WI38 (cell line): ENCODE results near the gene MACF1.
A peak's percentile ranks its signal among the peaks of the same experiment; 100 is the strongest.
"Not testable (repeated sequence)": the region's sequence is repeated elsewhere in the genome, so short reads cannot be mapped to it uniquely, and the experiment has no call there.

Source experiments
- H3K4me3 ChIP-seq: 2 replicates; pipeline ENCODE4 v1.5.1; 2011; ENCODE audit warnings: low read depth, mild to moderate bottlenecking, control low read depth, low read length
- CTCF ChIP-seq: IDR thresholded peaks from 2 replicates; pipeline ENCODE4 v1.5.1; 2012; ENCODE audit warnings: low read depth, mild to moderate bottlenecking, control low read depth, low read length

MACF1 gene

GRCh38 chr1:39505289-39505688 is 300.8 kb downstream of the MACF1 start:
- no peak for TF ChIP-seq CTCF

GRCh38 chr1:39507230-39507928 is 302.9 kb downstream of the MACF1 start:
- TF ChIP-seq CTCF = peak; percentile 27; the same call in 1 of the 2 replicates
- H3K4me3 ChIP-seq = no peak overlapping the region

More at GRCh38 chr1:39505289-39505688, 300.8 kb downstream of the MACF1 start:
- no peak overlapping the region for H3K4me3 ChIP-seq

GRCh38 chr1:39508266-39508665 is 303.8 kb downstream of the MACF1 start:
- TF ChIP-seq CTCF = no peak
- no peak overlapping the region for H3K4me3 ChIP-seq

- no peak for TF ChIP-seq CTCF
- H3K4me3 ChIP-seq = no peak overlapping the region
Observed at GRCh38 chr1:39508857-39509305, 304.4 kb downstream of the MACF1 start.

- no peak overlapping the region for H3K4me3 ChIP-seq
- no peak for TF ChIP-seq CTCF
Observed at GRCh38 chr1:39509360-39510009, 305.0 kb downstream of the MACF1 start.

GRCh38 chr1:39510570-39511186 is 306.2 kb downstream of the MACF1 start:
- H3K4me3 ChIP-seq = not testable (repeated sequence)

- H3K4me3 ChIP-seq = not testable (repeated sequence)
Observed at GRCh38 chr1:39511477-39511876, 307.0 kb downstream of the MACF1 start.

- not testable (repeated sequence) for H3K4me3 ChIP-seq
Observed at GRCh38 chr1:39512234-39512847, 307.8 kb downstream of the MACF1 start.

- H3K4me3 ChIP-seq = not testable (repeated sequence)
Observed at GRCh38 chr1:39514710-39515124, 310.2 kb downstream of the MACF1 start.

- H3K4me3 ChIP-seq = not testable (repeated sequence)
Observed at GRCh38 chr1:39515131-39516086, 310.9 kb downstream of the MACF1 start.

- not testable (repeated sequence) for H3K4me3 ChIP-seq
Observed at GRCh38 chr1:39516841-39517240, 312.3 kb downstream of the MACF1 start.

GRCh38 chr1:39517936-39518335 is 313.4 kb downstream of the MACF1 start:
- H3K4me3 ChIP-seq = not testable (repeated sequence)
